Measurements from ENCODE around the gene ZMYM4. TPM values are rescaled to one million over a fixed set of nuclear protein-coding genes. Genes with fewer than 3 reads are reported as not detected.

The ZMYM4 gene
- total and polyA plus RNA-seq, 7 donors, result 4.2 to 46.0 (median 36.7) TPM

GRCh38 chr1:35253941-35254340 is 14.6 kb upstream of the ZMYM4 start:
- Histone ChIP-seq H3K27me3 (no peaks in the 10 kb centered on the region), H3K4me3 (no peak overlapping the region), H3K9me3 (no peaks in the 10 kb centered on the region), H3K4me1 (no peaks in the 10 kb centered on the region), H3K27ac (no peak overlapping the region), H3K36me3 (no peaks in the 10 kb centered on the region)
- intact Hi-C loops (cut with DNase I), result no loop called here
- 84 to 88% methylated on average over 2 of the region's 2 CpGs for WGBS, 2 donors
- TF ChIP-seq POLR2A (IDR thresholded peaks at IDR 0.05), result no peak
- no peak for DNase-seq

- 87 to 91% methylated on average over 4 of the region's 4 CpGs for WGBS, 2 donors
- no peaks in the 10 kb centered on the region for H3K27me3 ChIP-seq
- no peaks in the 10 kb centered on the region for H3K9me3 ChIP-seq
- DNase-seq, result no peak
- no peak overlapping the region for H3K27ac ChIP-seq
- H3K36me3 ChIP-seq, result no peaks in the 10 kb centered on the region
- no peaks in the 10 kb centered on the region for H3K4me1 ChIP-seq
- intact Hi-C loops (cut with DNase I), result no loop called here
- no peak overlapping the region for H3K4me3 ChIP-seq
- TF ChIP-seq CTCF (IDR thresholded peaks at IDR 0.05), result no peak
- TF ChIP-seq POLR2AphosphoS5 (IDR thresholded peaks at IDR 0.05), result no peak
- no peak for TF ChIP-seq EP300 (IDR thresholded peaks at IDR 0.05)
- TF ChIP-seq POLR2A (IDR thresholded peaks at IDR 0.05), result no peak
These were observed 13.2 kb upstream of the ZMYM4 start for GRCh38 chr1:35255276-35255675.

- TF ChIP-seq EP300 (IDR thresholded peaks at IDR 0.05) (no peak), POLR2AphosphoS5 (IDR thresholded peaks at IDR 0.05) (no peak), CTCF (IDR thresholded peaks at IDR 0.05) (no peak), POLR2A (IDR thresholded peaks at IDR 0.05) (no peak)
- no peak overlapping the region for H3K4me3 ChIP-seq
These were observed 8.9 kb upstream of the ZMYM4 start for GRCh38 chr1:35259561-35259960.

GRCh38 chr1:35261412-35262120 is 6.9 kb upstream of the ZMYM4 start:
- Histone ChIP-seq H3K36me3 (no peaks in the 10 kb centered on the region), H3K27me3 (no peaks in the 10 kb centered on the region), H3K4me3 (no peak overlapping the region), H3K4me1 (peaks cover 0 to 16% (median 14%) of the 10 kb centered on the region in 4 donors), H3K9me3 (no peaks in the 10 kb centered on the region), H3K27ac (no peak overlapping the region)
- intact Hi-C loops (cut with DNase I), result no loop called here
- DNase-seq, result no peak
- WGBS, 2 donors, result 71 to 84% methylated on average over 4 of the region's 4 CpGs
- TF ChIP-seq POLR2AphosphoS5 (IDR thresholded peaks at IDR 0.05) (no peak), CTCF (IDR thresholded peaks at IDR 0.05) (no peak), POLR2A (IDR thresholded peaks at IDR 0.05) (no peak), EP300 (IDR thresholded peaks at IDR 0.05) (no peak)

More at GRCh38 chr1:35259561-35259960, 8.9 kb upstream of the ZMYM4 start:
- H3K9me3 ChIP-seq, result no peaks in the 10 kb centered on the region
- no peak for DNase-seq
- intact Hi-C loops (cut with DNase I), result no loop called here
- WGBS, 2 donors, result 91 to 100% methylated on average over 1 of the region's 1 CpG
- peaks cover 0 to 5% (median 2%) of the 10 kb centered on the region in 4 donors for H3K4me1 ChIP-seq
- no peaks in the 10 kb centered on the region for H3K27me3 ChIP-seq
- no peak overlapping the region for H3K27ac ChIP-seq
- H3K36me3 ChIP-seq, result no peaks in the 10 kb centered on the region

- 94 to 95% methylated on average over 5 of the region's 5 CpGs for WGBS, 2 donors
- intact Hi-C loops (cut with DNase I), result no loop called here
These were observed 4.5 kb upstream of the ZMYM4 start for GRCh38 chr1:35264035-35264434.

More at GRCh38 chr1:35264035-35264434, 4.5 kb upstream of the ZMYM4 start:
- Histone ChIP-seq H3K4me3 (no peak overlapping the region), H3K9me3 (no peaks in the 10 kb centered on the region), H3K27me3 (no peaks in the 10 kb centered on the region), H3K27ac (peak overlapping the region in 3 of 4 donors; percentile 71 to 79 (median 73)), H3K4me1 (peaks cover 0 to 22% (median 17%) of the 10 kb centered on the region in 4 donors), H3K36me3 (no peaks in the 10 kb centered on the region)
- no peak for TF ChIP-seq POLR2A (IDR thresholded peaks at IDR 0.05)
- TF ChIP-seq CTCF (IDR thresholded peaks at IDR 0.05), result no peak
- no peak for TF ChIP-seq POLR2AphosphoS5 (IDR thresholded peaks at IDR 0.05)
- TF ChIP-seq EP300 (IDR thresholded peaks at IDR 0.05), result no peak
- no peak for DNase-seq
